Measurements from ENCODE around the gene AGFG2.

- no peak for TF ChIP-seq POLR2AphosphoS5 (IDR thresholded peaks at IDR 0.05)
- TF ChIP-seq CTCF (IDR thresholded peaks at IDR 0.05): no peak
- TF ChIP-seq POLR2A (IDR thresholded peaks at IDR 0.05): no peak
Measured at GRCh38 chr7:100513212-100513810, 25.7 kb upstream of the AGFG2 start.
